Liver (tissue), 3 donors: ENCODE data around the gene LMNB1.

Experiments used
- ATF3 ChIP-seq: IDR thresholded peaks from 2 replicates; pipeline ENCODE4 v1.6.1; 2016; ENCODE audit warnings: antibody characterized with exemption
- CTCF ChIP-seq: fragments of 150-350 bp; IDR thresholded peaks from 2 replicates; pipeline ENCODE4 v1.5.1; 2017; ENCODE audit warnings: improper control_type of control experiment, low read depth, low read length; ENCODE audit not compliant: missing input control
- FOXA1 ChIP-seq: IDR thresholded peaks from 2 replicates; pipeline ENCODE4 v1.6.1; 2016; ENCODE audit warnings: antibody characterized with exemption
- HNF4A ChIP-seq, 2 donors: conservative IDR thresholded peaks; 2 replicates each; pipeline ENCODE4 v1.6.1; 2016; ENCODE audit warnings: antibody characterized with exemption in 2 of 2, mild to moderate bottlenecking in 2 of 2
- HNF4G ChIP-seq: IDR thresholded peaks from 2 replicates; pipeline ENCODE4 v1.6.1; 2016; ENCODE audit warnings: antibody characterized with exemption
- JUND ChIP-seq, 2 donors: IDR thresholded peaks; 2 replicates each; pipeline ENCODE4 v1.6.1; 2016; ENCODE audit warnings: antibody characterized with exemption in 2 of 2
- RXRA ChIP-seq, 2 donors: IDR thresholded peaks; 2 replicates each; pipeline ENCODE4 v1.6.1; 2017 to 2018; ENCODE audit warnings: antibody characterized with exemption in 2 of 2, mild to moderate bottlenecking in 1 of 2
- donor health status: healthy.
- donor health status: healthy.

GRCh38 chr5:126754609-126755008 is 22.3 kb upstream of the LMNB1 start:
- TF ChIP-seq CTCF = no peak
- TF ChIP-seq HNF4A (conservative IDR thresholded peaks at IDR 0.05) = no peak
- TF ChIP-seq JUND (IDR thresholded peaks at IDR 0.05) = no peak
- no peak for TF ChIP-seq RXRA (IDR thresholded peaks at IDR 0.05)
- no peak for TF ChIP-seq FOXA1
- TF ChIP-seq ATF3 = no peak
- no peak for TF ChIP-seq HNF4G
